LHCN-M2 (cell line): Measurements from ENCODE around the gene GPR63. TPM values are rescaled to one million over a fixed set of nuclear protein-coding genes. Genes with fewer than 3 reads are reported as not detected.

Source experiments
- DNase-seq: peaks from one replicate; pipeline ENCODE4 v3.0.0-alpha.2; 2012; ENCODE audit warnings: low read depth
- total RNA-seq: library from RNA; depleted of rRNA; stranded (reverse); fragments of >200 nt; gene quantifications from 2 replicates; pipeline ENCODE4 v1.2.3, GENCODE V29; 2014; rRNA removed

GPR63 gene
- total RNA-seq, 1 experiment from 2014 or later = 0.57 TPM

GRCh38 chr6:96760153-96760687 is 77.1 kb downstream of the GPR63 start:
- DNase-seq = no peak

- no peak for DNase-seq
Observed at GRCh38 chr6:96755096-96755495, 82.2 kb downstream of the GPR63 start.

- DNase-seq = no peak
Observed at GRCh38 chr6:96749891-96750290, 87.4 kb downstream of the GPR63 start.

Other genes starting within 250 kb of the GPR63 start
- gene NDUFAF4, start 60.4 kb upstream of the GPR63 start, total RNA-seq = 21.8 and 23.0 TPM in 2 replicates
- not detected in 2 replicates for gene KLHL32, start 87.3 kb upstream of the GPR63 start, total RNA-seq